GM18873 (cell line): ENCODE measurements around the gene GSK3A.
A peak's percentile ranks its signal among the peaks of the same experiment; 100 is the strongest.
"Not testable (repeated sequence)": the region's sequence is repeated elsewhere in the genome, so short reads cannot be mapped to it uniquely, and the experiment has no call there.

Source experiments
- ATAC-seq: cut with Tn5 transposase; IDR thresholded peaks from one replicate; pipeline ENCODE4 v1.9.1; 2021; ENCODE audit warnings: mild to moderate bottlenecking, moderate library complexity, moderate number of reproducible peaks; ENCODE audit not compliant: unreplicated experiment, low FRiP score

Gene GSK3A

GRCh38 chr19:42269478-42270345, 27.3 kb upstream of the GSK3A start:
- ATAC-seq = no peak

GRCh38 chr19:42268704-42269477, 26.5 kb upstream of the GSK3A start, which contains the start of gene CIC:
Gene CIC (plus strand): TSS chr19:42269252. CDS start chr19:42271784, 2,532 bp downstream.
- peak; percentile 73 for ATAC-seq

- peak; percentile 44 for ATAC-seq
Observed at GRCh38 chr19:42268142-42268703, 25.8 kb upstream of the GSK3A start.

- ATAC-seq = no peak
Observed at GRCh38 chr19:42267644-42268141, 25.3 kb upstream of the GSK3A start.

- not testable (repeated sequence) for ATAC-seq
Observed at GRCh38 chr19:42266928-42267603, 24.7 kb upstream of the GSK3A start.

- ATAC-seq = not testable (repeated sequence)
Observed at GRCh38 chr19:42266105-42266504, 23.7 kb upstream of the GSK3A start.

- no peak for ATAC-seq
Observed at GRCh38 chr19:42261763-42262162, 19.4 kb upstream of the GSK3A start.

- ATAC-seq = not testable (repeated sequence)
Observed at GRCh38 chr19:42257842-42258241, 15.4 kb upstream of the GSK3A start.

- ATAC-seq = no peak
Observed at GRCh38 chr19:42255766-42256745, 13.7 kb upstream of the GSK3A start.

- ATAC-seq = no peak
Observed at GRCh38 chr19:42254850-42255765, 12.7 kb upstream of the GSK3A start, which contains the start of gene ERF. Gene ERF (minus strand): TSS chr19:42255128. CDS start chr19:42254999, 129 bp downstream.

- ATAC-seq = no peak
Observed at GRCh38 chr19:42254089-42254849, 11.9 kb upstream of the GSK3A start.

- no peak for ATAC-seq
Observed at GRCh38 chr19:42253245-42254088, 11.1 kb upstream of the GSK3A start.

- no peak for ATAC-seq
Observed at GRCh38 chr19:42252365-42253244, 10.2 kb upstream of the GSK3A start.

GRCh38 chr19:42251572-42252358, 9.4 kb upstream of the GSK3A start:
- ATAC-seq = no peak
